Dermis blood vessel endothelial cell (primary cell): ENCODE measurements around the gene NUP62. TPM values are rescaled to one million over a fixed set of nuclear protein-coding genes. Genes with fewer than 3 reads are reported as not detected.

Source experiments
- DNase-seq: peaks from one replicate; pipeline ENCODE4 v3.0.0; 2010
- total RNA-seq: library from RNA; depleted of rRNA; stranded (reverse); fragments of >200 nt; gene quantifications from 2 replicates; pipeline ENCODE4 v1.2.3, GENCODE V29; 2014

Gene NUP62
- total RNA-seq, 1 donor from 2014 or later, result 28.4 TPM

GRCh38 chr19:49879243-49879963, 49.9 kb downstream of the NUP62 start:
- DNase-seq, result peak; percentile 46

DNA sequence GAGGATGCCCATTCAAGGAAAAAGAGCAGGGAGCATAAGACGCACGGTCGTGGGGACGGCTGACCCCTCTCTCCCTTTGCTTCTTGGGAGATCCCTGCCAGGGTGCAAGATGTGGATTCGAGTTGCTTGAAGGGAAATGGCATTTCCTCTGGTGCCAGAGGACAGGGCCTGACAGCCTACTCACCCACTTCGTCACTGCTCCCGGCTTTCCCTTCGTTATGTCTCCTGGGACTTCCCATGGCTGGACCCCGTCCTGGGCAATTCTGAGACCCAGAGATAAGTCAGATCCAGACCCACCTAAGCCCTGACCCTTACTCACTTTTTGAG, 50.6 kb downstream of the NUP62 start:
- no peak for DNase-seq

- peak; percentile 98 for DNase-seq
Measured at GRCh38 chr19:49877879-49878743, 51.2 kb downstream of the NUP62 start.

DNA sequence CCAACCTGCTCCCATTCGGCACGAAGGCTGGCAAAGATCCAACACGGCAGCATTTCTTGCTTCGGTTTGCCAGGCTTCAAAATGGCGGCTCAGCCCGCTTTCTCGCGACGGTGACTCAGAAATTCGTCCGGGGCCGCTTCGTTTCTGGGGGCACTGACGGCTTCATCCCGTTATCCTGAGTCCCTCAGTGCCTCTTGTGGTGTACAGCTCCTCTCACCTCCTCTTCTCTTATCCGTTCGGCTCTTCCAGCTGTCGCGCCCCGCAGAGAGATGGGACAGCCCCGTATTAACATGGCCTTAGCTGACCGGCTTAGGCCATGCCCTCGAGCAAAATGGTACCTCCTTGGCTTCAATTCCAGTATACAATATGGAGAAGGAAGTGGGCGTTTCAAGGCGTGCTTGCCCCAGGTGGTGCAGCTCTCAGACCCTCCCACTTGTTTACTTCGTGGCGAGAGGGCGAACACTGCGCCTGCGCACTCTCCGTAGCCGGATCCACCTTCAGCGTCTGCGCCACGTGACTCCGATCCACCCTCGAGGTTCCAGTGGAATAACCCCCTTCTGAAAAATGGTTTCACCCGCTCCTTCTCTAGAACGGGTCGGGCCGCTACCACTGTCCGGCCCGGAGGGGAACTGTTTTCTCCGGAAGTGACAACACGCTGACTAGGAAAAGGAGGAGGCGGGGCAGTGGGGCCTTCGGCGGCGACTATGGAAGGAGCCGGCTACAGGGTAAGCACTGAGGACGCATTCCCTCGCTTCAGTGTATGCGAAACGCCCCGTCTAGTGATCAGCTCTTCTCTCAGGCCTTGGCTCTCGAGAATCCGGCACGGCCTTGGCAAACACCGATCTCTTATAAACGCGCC, 52.1 kb downstream of the NUP62 start, which contains the start of the genes AKT1S1 and TBC1D17:
TSS of gene AKT1S1 (minus strand) at position 336 of the 859 bp plus-strand sequence. CDS start 4,060 bp downstream, outside the sequence.
TSS of gene TBC1D17 (plus strand) at position 683 of the 859 bp plus-strand sequence. CDS start at position 705, 22 bp downstream.
- DNase-seq, result peak; percentile 100

- peak; percentile 100 for DNase-seq
Measured at GRCh38 chr19:49876422-49877019, 52.8 kb downstream of the NUP62 start.

- peak; percentile 64 for DNase-seq
Measured at GRCh38 chr19:49875857-49876421, 53.4 kb downstream of the NUP62 start.

DNA sequence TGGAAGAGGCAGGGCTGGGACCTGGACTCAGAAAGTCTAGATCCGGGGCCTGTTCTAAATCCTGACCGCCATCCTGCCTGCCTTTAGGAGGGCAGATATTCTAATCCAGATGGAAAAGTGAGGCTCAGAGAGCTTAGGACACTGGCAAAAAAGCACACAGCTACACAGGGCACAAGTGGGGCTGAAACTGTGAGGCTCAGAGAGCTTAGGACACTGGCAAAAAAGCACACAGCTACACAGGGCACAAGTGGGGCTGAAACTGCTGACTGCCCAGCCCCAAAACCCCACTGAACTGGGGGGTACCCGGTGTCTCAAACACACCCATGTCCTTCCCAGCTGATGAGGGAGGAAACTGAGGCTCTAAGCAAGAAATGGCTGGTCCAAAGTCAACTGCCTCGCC, 54.1 kb downstream of the NUP62 start:
- DNase-seq, result no peak

DNA sequence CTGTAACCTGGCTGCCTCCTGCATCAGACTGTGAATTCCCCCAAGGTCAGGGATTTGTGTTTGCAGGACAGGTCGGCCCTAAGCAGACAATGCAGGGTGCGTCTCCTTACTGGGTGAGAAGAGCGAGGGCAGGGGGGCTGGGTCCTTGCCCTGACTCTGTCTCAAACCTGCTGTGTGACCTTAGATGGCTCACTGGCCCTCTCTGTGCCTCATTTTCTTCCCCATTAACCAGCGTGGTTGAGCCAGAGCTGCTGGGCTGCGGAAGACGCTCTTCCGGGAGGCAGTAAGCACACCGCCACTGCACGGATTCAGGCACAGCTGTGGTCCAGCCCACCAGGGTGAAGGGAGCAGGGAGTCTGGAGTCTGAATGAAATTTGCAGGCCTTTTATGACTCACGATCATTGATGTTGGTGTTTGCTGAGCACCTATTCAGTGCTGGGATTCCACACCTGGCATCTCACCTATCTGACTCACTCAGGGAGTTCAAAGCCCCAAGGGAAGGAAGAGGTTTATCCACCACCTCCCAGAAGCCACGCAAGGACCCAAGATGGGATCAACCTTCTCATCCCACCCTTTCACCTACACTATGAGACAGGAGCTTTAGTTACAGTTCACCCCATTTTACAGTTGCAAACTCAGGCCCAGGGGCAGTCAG, 54.7 kb downstream of the NUP62 start:
- no peak for DNase-seq

DNA sequence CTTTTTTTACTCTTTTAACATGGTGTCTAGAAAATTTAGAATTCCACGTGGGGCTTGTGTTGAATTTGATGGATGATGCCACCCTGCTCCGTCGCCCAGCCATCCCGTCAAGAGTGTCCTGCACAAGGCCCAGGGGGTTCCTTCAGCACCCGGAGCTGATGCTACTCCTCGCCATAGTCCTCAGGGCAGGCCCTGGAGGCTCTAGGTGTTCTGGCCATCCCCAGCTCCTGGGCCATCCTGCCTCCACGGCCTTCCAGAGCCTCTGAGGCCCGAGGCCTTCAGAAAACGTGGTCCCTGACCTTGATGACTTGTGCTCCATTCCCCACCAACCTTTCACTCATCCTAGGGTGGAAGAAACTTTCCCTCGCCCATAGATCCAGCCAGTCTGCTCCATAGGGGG, 55.5 kb downstream of the NUP62 start:
- no peak for DNase-seq

DNA sequence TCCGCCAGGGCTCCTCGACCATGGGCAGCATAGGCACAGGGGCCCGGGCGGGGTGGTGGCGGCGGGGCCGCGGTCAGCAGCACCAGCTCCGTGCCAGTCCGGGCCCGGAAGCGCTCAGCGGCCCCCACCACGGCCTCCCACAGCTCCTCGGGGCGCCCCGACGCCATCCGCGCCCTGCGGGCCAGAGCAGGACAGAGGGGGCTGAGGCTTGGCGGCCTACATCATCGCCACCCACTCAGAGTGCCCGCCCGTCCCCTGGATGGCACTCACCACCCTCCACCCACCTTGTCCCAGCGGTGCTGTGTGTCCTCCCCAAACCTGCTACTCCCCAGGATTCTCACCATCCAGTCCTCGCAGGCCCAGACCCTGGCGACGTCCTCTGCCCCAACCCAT, 56.2 kb downstream of the NUP62 start:
- no peak for DNase-seq

DNA sequence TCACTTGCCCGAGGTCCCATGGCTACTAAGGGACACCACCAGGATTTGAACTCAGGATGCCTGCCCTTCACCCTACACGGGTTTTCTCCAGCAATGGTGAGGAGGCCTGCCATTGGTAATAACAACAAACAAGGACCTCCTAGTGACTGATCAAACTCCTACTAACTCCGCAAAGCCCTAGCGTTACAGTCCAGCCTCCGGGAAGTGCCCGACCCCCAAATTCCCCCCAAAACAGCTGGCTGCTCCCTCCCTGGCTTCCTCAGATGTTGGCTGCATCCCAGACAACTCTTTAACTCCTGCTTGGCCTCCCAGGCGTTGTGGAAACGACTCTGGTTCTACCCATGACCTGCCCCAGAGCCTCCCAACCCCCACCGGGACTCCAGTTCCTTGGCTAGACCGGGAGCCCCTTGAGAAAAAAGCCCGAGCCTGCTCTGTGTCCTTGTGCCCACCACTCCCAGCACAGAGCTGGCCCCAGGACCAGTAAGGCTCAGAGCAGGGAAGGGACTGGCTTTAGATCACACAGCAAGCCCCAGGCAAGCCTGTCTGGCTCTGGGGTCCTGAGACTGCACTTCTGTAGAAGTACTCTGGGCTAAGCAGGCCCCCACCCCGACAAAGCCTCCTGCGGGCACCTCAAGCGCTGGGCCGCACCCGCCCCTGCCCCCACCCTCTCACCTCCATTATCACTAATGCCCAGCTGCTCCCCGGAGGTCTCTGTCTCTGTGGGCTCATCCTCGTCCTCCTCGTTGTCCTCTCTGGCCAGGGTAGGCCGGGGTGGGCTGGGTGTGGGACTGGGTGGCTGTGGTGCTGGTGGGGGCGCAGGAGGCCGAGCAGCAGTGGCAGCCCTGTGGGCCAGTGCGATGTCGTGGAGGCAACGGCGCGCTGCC, 56.8 kb downstream of the NUP62 start:
- DNase-seq, result no peak

GRCh38 chr19:49871349-49871985, 57.8 kb downstream of the NUP62 start:
- no peak for DNase-seq

GRCh38 chr19:49870309-49870901, 58.9 kb downstream of the NUP62 start:
- no peak for DNase-seq

DNA sequence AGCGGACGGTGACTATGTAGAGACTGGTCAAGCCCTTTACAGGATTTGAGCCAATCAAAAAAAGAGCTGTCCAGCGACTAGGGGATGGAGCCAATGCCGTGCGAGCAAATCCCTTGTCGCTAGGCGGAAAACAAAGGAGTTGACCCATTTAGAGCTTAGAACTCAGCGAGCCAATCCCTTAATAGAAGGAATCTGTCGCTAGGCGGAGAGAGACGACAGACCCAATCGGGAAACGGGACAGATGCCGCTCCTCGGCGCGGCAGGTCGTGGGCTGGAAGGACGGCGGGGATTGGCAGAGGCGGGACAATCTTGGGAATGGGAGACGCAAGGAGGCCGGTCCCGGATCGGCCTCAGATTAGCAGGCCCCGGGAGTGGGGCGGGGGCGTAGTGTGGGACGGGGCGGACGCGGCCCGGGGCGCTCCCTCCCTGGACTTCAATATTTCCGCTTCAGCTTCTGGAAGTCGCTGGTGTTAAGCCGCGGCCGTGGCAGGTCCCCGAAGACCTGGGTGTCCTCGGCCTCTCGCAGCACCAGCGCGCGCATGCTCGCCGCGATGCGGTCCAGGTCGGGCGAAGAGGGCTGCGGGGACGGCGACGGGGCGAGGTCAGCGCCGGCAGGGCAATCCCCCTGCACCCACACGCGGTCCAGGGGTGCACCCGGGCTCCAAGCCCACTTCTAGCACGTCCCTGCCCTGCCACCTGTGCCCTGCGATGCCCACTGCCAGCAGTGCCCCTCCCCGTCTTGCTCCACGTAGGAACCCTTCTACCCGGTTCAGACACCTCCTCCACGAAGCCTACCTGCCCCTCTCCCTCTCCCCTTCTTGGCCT, 59.6 kb downstream of the NUP62 start:
- DNase-seq, result peak; percentile 100

- no peak for DNase-seq
Measured at GRCh38 chr19:49869009-49869483, 60.3 kb downstream of the NUP62 start.

DNA sequence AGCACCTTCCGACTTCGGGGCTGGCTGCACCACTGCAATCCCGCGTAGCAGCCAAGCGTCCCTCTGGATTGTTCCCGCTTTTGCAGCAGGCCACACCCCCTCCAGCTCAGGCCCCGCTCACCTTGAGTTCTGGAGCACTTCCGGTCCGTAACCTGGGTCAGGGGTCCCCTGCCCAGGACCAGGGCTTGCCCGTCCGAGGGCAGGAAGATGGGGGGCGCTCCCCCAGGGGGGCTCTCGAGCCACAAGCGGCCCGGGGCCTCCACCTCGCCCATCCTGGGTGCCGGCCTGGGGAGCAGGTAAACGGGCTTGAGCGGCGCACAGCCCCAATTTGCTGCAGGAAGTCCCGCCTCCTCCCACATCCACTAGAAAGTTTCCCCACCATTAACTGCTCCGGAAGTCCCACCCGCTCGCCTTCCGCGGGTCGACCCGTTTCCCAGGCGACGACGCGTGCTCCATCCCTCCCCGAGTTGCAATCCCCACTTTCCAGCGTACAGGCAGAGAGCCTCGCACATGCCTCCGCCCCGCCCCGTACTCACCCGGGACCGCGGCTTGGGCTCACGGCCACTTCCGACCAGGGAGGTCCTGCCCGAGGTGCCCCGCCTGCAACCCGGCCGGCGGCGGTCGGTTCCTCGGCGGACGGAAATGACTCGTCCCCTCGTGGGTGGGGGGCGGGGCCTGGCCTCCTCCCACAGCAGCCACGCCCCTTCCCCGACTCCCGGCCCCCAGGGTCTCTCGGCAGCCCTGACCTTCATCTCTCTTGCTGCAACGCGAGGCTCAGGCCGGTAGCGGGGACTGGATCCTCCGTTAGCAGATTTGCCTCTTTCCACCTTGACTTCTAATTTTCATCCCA, 62.1 kb downstream of the NUP62 start, which contains the start of gene PNKP:
TSS of gene PNKP (minus strand) at position 644 of the 850 bp plus-strand sequence. CDS start at position 272, 372 bp downstream.
- DNase-seq, result peak; percentile 94

DNA sequence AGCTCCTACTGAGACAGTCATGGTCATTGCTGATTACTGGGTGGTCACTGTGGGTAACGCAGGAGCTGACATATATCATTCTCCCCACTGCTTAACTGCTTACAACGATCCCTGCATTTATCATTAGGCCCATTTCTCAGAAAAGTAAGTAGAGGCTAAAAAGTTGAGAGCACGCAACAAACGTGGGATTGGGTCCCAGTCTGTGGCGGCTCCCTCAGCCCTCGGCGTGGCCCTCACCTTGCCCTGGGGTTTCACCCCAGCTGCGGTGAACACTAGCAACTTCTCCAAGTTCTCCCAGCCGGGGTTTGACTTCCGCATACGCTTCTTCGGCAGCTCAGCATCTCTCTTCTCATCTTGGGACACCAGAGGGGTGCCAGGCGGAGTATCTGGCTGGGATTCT, 64.4 kb downstream of the NUP62 start:
- no peak for DNase-seq
